ENCODE data around the gene DEFB114. TPM values are rescaled to one million over a fixed set of nuclear protein-coding genes. Genes with fewer than 3 reads are reported as not detected.

The DEFB114 gene
- total and polyA plus RNA-seq, 2 donors = not detected

Other genes starting within 250 kb of the DEFB114 start
- gene CRISP3, start 219.8 kb downstream of the DEFB114 start, total RNA-seq = 1.1 TPM
- gene CRISP3, start 219.8 kb downstream of the DEFB114 start, polyA plus RNA-seq = 0.48 TPM
- gene PGK2, start 176.9 kb downstream of the DEFB114 start, total RNA-seq = not detected
- gene PGK2, start 176.9 kb downstream of the DEFB114 start, polyA plus RNA-seq = not detected
- gene CRISP1, start 97.6 kb downstream of the DEFB114 start, total RNA-seq = not detected
- 0.05 TPM for gene CRISP1, start 97.6 kb downstream of the DEFB114 start, polyA plus RNA-seq
- not detected for gene DEFB113, start 5.5 kb upstream of the DEFB114 start, total RNA-seq
- gene DEFB113, start 5.5 kb upstream of the DEFB114 start, polyA plus RNA-seq = not detected
- not detected for gene DEFB110, start 57.8 kb upstream of the DEFB114 start, total RNA-seq
- not detected for gene DEFB110, start 57.8 kb upstream of the DEFB114 start, polyA plus RNA-seq
- not detected for gene DEFB112, start 85.8 kb upstream of the DEFB114 start, total RNA-seq
- gene DEFB112, start 85.8 kb upstream of the DEFB114 start, polyA plus RNA-seq = not detected